Transverse colon (tissue), 4 donors: ENCODE measurements around the gene CDKAL1. TPM values are rescaled to one million over a fixed set of nuclear protein-coding genes. Genes with fewer than 3 reads are reported as not detected.
"Not testable (repeated sequence)": the region's sequence is repeated elsewhere in the genome, so short reads cannot be mapped to it uniquely, and the experiment has no call there.

Source experiments
- DNase-seq: peaks from one replicate; pipeline ENCODE4 v3.0.0-alpha.2; 2019
- H3K27ac ChIP-seq, 4 donors: fragments of 200-600 bp; sonication (generic); 2 replicates each; pipeline ENCODE4 v1.5.1; 2016 to 2018; ENCODE audit warnings: inconsistent platforms in 4 of 4
- H3K27me3 ChIP-seq: fragments of 200-600 bp; sonication (generic); 2 replicates; pipeline ENCODE4 v1.5.1; 2017; ENCODE audit warnings: inconsistent platforms
- H3K36me3 ChIP-seq, 4 donors: fragments of 200-600 bp; sonication (generic); 2 replicates each; pipeline ENCODE4 v1.5.1; 2017 to 2019; ENCODE audit warnings: inconsistent platforms in 4 of 4
- H3K4me1 ChIP-seq, 4 donors: fragments of 200-600 bp; sonication (generic); 2 replicates each; pipeline ENCODE4 v1.5.1; 2017 to 2020; ENCODE audit warnings: inconsistent platforms in 4 of 4
- H3K4me3 ChIP-seq, 4 donors: fragments of 200-600 bp; sonication (generic); 1 replicate in 1 of 4; 2 replicates in 3 of 4; pipeline versions ENCODE4 v1.5.1 to v1.6.1; 2017 to 2019; ENCODE audit warnings: inconsistent platforms in 4 of 4
- H3K9me3 ChIP-seq, 2 donors: fragments of 200-600 bp; sonication (generic); 2 replicates each; pipeline ENCODE4 v1.5.1; 2017 to 2019; ENCODE audit warnings: inconsistent platforms in 2 of 2
- CTCF ChIP-seq, 5 experiments: fragments of 200-600 bp in 3 of 5; fragments of 450-650 bp in 2 of 5; sonication (generic) in 3 of 5; IDR thresholded peaks; 1 replicate in 2 of 5; 2 replicates in 3 of 5; pipeline ENCODE4 v1.5.1; 2016 to 2017; ENCODE audit warnings: antibody characterized with exemption in 5 of 5, inconsistent platforms in 3 of 5, mild to moderate bottlenecking in 2 of 5, moderate library complexity in 1 of 5
- EP300 ChIP-seq: sonication (generic); formaldehyde crosslinking; IDR thresholded peaks from one replicate; pipeline ENCODE4 v1.6.1; 2017; ENCODE audit warnings: antibody characterized with exemption, low read depth
- POLR2A ChIP-seq: fragments of 450-650 bp; IDR thresholded peaks from one replicate; pipeline ENCODE4 v1.6.1; 2016; ENCODE audit warnings: antibody characterized with exemption, mild to moderate bottlenecking, moderate library complexity
- POLR2AphosphoS5 ChIP-seq, 3 donors: sonication (generic); formaldehyde crosslinking; IDR thresholded peaks; one replicate each; pipeline ENCODE4 v1.6.1; 2016; ENCODE audit warnings: antibody characterized with exemption in 3 of 3
- WGBS, 2 donors: methylation state at CpG; one replicate each; pipeline ENCODE4 v1.1.5; 2018; ENCODE audit warnings: low coverage in 1 of 2; 5-methylcytosine and 5-hydroxymethylcytosine counted together
- in situ Hi-C, 4 donors: fragments of 200-750 bp; cut with MboI; loops; one replicate each; pipeline versions ENCODE4 v1.15.0 to v1.15.1; 2017; ENCODE audit warnings: low sequenced_read_pairs in 3 of 4, low pct_ligation_motif_present in 1 of 4, low pct_unique_long_range_greater_than_20kb in 1 of 4
- intact Hi-C: fragments of 100-400 bp; cut with DNase I; formaldehyde crosslinking; loops from one replicate; pipeline ENCODE4 v1.15.1; 2023; ENCODE audit warnings: low total_unique reads
- total RNA-seq, 4 donors: library from RNA; depleted of rRNA; stranded (reverse); fragments of >200 nt; gene quantifications; one replicate each; pipeline ENCODE4 v1.1.0, GENCODE V29; 2016

The CDKAL1 gene
- total RNA-seq, 4 donors from 2014 or later, result 4.8 to 21.7 (median 12.5) TPM

- H3K27me3 ChIP-seq, result no peaks in the 10 kb centered on the region
- TF ChIP-seq CTCF (IDR thresholded peaks at IDR 0.05), result no peak
- TF ChIP-seq POLR2A, result no peak
- no peak for TF ChIP-seq EP300
- TF ChIP-seq POLR2AphosphoS5 (IDR thresholded peaks at IDR 0.05), result no peak
- H3K4me1 ChIP-seq, result no peaks in the 10 kb centered on the region
- no peak overlapping the region for H3K4me3 ChIP-seq
- H3K9me3 ChIP-seq, result no peaks in the 10 kb centered on the region
- in situ Hi-C loops, result no loop called here
- DNase-seq, result no peak
- intact Hi-C loops, result no loop called here
- H3K27ac ChIP-seq, result no peak overlapping the region
- H3K36me3 ChIP-seq, result no peaks in the 10 kb centered on the region
These were observed 183.5 kb downstream of the CDKAL1 start for GRCh38 chr6:20717743-20718142.

- TF ChIP-seq POLR2AphosphoS5 (IDR thresholded peaks at IDR 0.05), result no peak
- no peak for TF ChIP-seq CTCF (IDR thresholded peaks at IDR 0.05)
- no peak for TF ChIP-seq EP300
- TF ChIP-seq POLR2A, result no peak
- H3K36me3 ChIP-seq, result no peaks in the 10 kb centered on the region
- WGBS, 2 donors, result 79 to 87% methylated on average over 3 of the region's 3 CpGs
- H3K4me3 ChIP-seq, result no peak overlapping the region
- no peaks in the 10 kb centered on the region for H3K9me3 ChIP-seq
- intact Hi-C loops (no loop called here), in situ Hi-C loops (no loop called here)
- no peaks in the 10 kb centered on the region for H3K27me3 ChIP-seq
- DNase-seq, result no peak
- no peak overlapping the region for H3K27ac ChIP-seq
- no peaks in the 10 kb centered on the region for H3K4me1 ChIP-seq
These were observed 184.7 kb downstream of the CDKAL1 start for GRCh38 chr6:20718705-20719653.

DNA sequence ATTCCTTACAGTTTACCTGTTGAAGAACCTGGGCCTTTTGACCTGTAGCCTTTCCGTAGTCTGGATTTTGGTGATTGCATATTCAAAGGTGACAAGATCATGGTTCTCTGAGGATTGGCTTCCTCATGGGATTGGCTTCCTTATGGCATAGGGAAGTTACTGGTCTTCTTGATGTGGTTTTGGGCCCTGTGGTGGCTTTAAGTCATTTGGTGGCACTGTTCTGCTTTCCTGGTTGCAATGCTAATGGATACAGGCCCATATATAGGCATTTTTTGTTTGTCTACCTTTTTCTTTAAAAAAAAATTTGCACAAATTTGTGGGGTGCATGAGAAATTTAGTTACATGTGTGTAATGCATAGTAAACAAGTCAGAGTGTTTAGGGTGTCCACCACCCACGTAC is 185.7 kb downstream of the CDKAL1 start:
- TF ChIP-seq EP300 (no peak), CTCF (IDR thresholded peaks at IDR 0.05) (no peak), POLR2A (no peak), POLR2AphosphoS5 (IDR thresholded peaks at IDR 0.05) (no peak)
- Histone ChIP-seq H3K27me3 (no peaks in the 10 kb centered on the region), H3K9me3 (no peaks in the 10 kb centered on the region), H3K4me3 (no peak overlapping the region), H3K4me1 (no peaks in the 10 kb centered on the region), H3K36me3 (no peaks in the 10 kb centered on the region), H3K27ac (no peak overlapping the region)
- in situ Hi-C loops, result no loop called here
- 85 to 89% methylated on average over 2 of the region's 2 CpGs for WGBS, 2 donors
- no peak for DNase-seq
- intact Hi-C loops, result no loop called here

DNA sequence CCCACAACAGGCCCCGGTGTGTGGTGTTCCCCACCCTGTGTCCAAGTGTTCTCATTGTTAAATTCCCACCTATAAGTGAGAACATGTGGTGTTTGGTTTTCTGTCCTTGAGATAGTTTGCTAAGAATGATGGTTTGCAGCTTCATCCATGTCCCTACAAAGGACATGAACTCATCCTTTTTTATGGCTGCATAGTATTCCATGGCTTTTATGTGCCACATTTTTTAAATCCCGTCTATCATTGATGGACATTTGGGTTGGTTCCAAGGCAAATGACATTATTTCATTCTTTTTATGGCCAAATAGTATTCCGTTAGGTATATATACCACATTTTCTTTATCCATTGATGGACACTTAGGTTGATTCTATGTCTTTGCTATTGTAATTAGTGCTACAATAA is 186.9 kb downstream of the CDKAL1 start:
- H3K4me1 ChIP-seq, DNase-seq, H3K9me3 ChIP-seq, H3K36me3 ChIP-seq, H3K27me3 ChIP-seq, in situ Hi-C loops, H3K4me3 ChIP-seq, H3K27ac ChIP-seq, intact Hi-C loops: not testable (repeated sequence)
- WGBS, 2 donors, result 60 to 100% methylated on average over 2 to 3 of the region's 3 CpGs
